ENCODE results near the gene LIG1. TPM values are rescaled to one million over a fixed set of nuclear protein-coding genes. Genes with fewer than 3 reads are reported as not detected.

The LIG1 gene
- total RNA-seq, 4 donors from 2014 or later: 6.1 to 21.9 (median 6.7) TPM

DNA sequence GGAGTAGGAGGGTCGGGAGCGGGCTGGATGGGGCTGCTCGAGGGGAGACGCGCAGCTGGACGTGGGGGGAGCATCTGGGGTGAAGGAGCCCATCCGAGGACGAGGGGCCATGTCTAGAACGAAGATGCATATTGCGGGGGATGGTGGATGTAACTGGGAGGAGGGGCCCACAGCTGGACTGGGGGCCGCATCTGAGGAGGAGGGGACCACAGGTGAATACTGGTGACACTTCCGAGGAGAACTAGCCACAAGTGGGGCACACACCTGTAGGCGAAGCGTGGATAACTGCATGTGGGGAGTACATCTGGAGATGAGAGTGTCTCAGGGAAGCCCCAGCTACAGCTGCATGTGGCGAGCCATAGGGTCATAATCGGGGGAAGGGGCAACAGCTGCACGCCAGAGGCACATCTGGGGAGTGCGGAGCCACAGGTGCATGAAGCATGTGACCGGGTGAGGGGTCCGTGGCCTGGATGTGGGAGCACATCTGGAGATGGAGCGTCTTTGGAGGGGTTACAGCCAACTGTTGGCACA lies 738 bp upstream of the LIG1 start:
- H3K9me3 ChIP-seq: no peaks in the 10 kb centered on the region
- TF ChIP-seq EP300 (IDR thresholded peaks at IDR 0.05): no peak
- no peak for TF ChIP-seq POLR2A (IDR thresholded peaks at IDR 0.05)
- TF ChIP-seq, protein P1, sequence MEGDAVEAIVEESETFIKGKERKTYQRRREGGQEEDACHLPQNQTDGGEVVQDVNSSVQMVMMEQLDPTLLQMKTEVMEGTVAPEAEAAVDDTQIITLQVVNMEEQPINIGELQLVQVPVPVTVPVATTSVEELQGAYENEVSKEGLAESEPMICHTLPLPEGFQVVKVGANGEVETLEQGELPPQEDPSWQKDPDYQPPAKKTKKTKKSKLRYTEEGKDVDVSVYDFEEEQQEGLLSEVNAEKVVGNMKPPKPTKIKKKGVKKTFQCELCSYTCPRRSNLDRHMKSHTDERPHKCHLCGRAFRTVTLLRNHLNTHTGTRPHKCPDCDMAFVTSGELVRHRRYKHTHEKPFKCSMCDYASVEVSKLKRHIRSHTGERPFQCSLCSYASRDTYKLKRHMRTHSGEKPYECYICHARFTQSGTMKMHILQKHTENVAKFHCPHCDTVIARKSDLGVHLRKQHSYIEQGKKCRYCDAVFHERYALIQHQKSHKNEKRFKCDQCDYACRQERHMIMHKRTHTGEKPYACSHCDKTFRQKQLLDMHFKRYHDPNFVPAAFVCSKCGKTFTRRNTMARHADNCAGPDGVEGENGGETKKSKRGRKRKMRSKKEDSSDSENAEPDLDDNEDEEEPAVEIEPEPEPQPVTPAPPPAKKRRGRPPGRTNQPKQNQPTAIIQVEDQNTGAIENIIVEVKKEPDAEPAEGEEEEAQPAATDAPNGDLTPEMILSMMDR (IDR thresholded peaks at IDR 0.05): no peak
- peak overlapping the region; percentile 91 to 97 (median 96) for H3K27ac ChIP-seq
- no peak for DNase-seq (ENCODE audit: low spot score in 2 of 2)
- H3K36me3 ChIP-seq: peaks cover 0 to 43% (median 0%) of the 10 kb centered on the region in 3 donors
- no peaks in the 10 kb centered on the region for H3K27me3 ChIP-seq
- WGBS, 2 donors: 4% methylated on average over 21 of the region's 21 CpGs
- peaks cover 0 to 24% (median 2%) of the 10 kb centered on the region in 4 donors for H3K4me1 ChIP-seq
- H3K4me3 ChIP-seq: peak overlapping the region; percentile 68 to 92 (median 73)

DNA sequence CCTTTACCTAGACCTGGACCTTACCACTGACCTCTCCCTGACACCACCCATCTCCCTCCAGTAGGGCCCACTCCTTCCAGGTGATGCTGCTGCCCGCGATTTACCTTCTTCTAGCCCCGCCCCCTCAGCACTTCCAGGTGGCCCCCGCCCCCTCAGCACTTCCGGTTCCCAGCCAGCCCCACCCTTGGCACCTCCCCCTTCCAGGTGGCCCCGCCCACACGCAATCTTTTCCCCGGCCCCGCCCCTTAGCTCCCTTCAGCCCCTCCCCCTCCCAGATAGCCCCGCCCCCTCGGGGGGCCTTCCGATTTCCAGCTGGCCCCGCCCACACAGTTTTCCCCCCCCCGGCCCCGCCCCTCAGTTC lies 586 bp downstream of the LIG1 start:
- TF ChIP-seq, protein P1 (IDR thresholded peaks at IDR 0.05): no peak
- TF ChIP-seq EP300 (IDR thresholded peaks at IDR 0.05) (no peak), POLR2A (IDR thresholded peaks at IDR 0.05) (no peak)
- peaks cover 0 to 33% (median 0%) of the 10 kb centered on the region in 3 donors for H3K36me3 ChIP-seq
- H3K27ac ChIP-seq: peak overlapping the region; percentile 91 to 97 (median 96)
- H3K27me3 ChIP-seq: no peaks in the 10 kb centered on the region
- peak overlapping the region; percentile 68 to 92 (median 73) for H3K4me3 ChIP-seq
- peak; percentile 38 to 55 for DNase-seq (ENCODE audit: low spot score in 2 of 2)
- no peaks in the 10 kb centered on the region for H3K9me3 ChIP-seq
- WGBS, 2 donors: 4 to 7% methylated on average over 15 of the region's 15 CpGs
- H3K4me1 ChIP-seq: peaks cover 0 to 24% (median 2%) of the 10 kb centered on the region in 4 donors

DNA sequence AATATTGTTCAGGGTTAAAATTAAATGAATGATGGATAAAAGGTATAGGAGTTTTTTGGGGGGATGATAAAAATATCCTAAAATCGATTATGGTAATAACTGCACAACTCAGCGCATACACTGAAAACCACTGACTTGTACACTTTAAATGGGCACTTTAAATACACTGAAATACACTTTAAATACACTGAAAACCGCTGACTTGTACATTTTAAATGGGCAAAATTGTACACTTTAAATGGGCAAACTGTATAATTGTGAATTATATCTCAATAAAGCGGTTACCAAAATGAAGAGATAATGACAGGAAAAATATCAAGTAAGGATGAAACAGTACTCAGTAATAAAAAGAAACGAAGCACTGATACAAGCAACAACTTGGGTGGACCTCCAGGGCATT lies 1.5 kb downstream of the LIG1 start:
- Histone ChIP-seq H3K4me3 (no peak overlapping the region), H3K27ac (no peak overlapping the region), H3K9me3 (no peaks in the 10 kb centered on the region), H3K36me3 (peaks cover 0 to 27% (median 0%) of the 10 kb centered on the region in 3 donors), H3K27me3 (no peaks in the 10 kb centered on the region), H3K4me1 (peaks cover 0 to 24% (median 2%) of the 10 kb centered on the region in 4 donors)
- 88 to 94% methylated on average over 5 of the region's 5 CpGs for WGBS, 2 donors
- no peak for DNase-seq (ENCODE audit: low spot score in 2 of 2)
- TF ChIP-seq EP300 (IDR thresholded peaks at IDR 0.05) (no peak), POLR2A (IDR thresholded peaks at IDR 0.05) (no peak)
- TF ChIP-seq, protein P1 (IDR thresholded peaks at IDR 0.05): no peak

DNA sequence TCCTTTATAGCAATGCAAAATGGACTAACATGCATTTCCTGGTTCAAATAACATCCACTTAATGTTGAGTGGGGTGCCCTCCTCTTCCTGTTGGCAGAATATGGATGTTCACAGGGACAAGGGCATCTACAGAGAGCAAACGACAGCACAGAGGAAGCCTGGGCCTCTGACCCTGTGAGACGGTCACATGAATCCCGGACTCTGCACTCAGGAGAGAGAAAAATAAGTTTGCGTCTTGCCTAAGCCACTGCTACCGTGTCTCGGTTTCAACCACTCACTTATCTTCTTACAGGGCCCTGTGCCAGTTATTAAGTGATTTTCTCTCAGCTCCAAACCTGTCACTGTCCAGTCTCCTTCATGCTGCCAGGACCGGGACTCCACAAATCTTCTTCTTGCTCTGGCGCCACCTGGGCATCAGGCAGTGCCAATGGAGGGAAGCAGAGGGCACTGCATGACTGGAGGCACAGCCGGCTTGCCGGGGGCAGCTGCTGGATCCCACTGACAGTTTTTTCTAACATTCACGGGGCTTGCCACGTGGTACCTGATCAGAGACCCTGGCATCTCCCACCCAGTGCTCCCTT lies 11.8 kb downstream of the LIG1 start:
- H3K36me3 ChIP-seq: peaks cover 0 to 71% (median 5%) of the 10 kb centered on the region in 3 donors
- no peaks in the 10 kb centered on the region for H3K4me1 ChIP-seq
- no peak for DNase-seq (ENCODE audit: low spot score in 2 of 2)
- TF ChIP-seq EP300 (IDR thresholded peaks at IDR 0.05) (no peak), POLR2A (IDR thresholded peaks at IDR 0.05) (no peak)
- TF ChIP-seq, protein P1 (IDR thresholded peaks at IDR 0.05): no peak
- H3K27me3 ChIP-seq: no peaks in the 10 kb centered on the region
- no peaks in the 10 kb centered on the region for H3K9me3 ChIP-seq
- no peak overlapping the region for H3K4me3 ChIP-seq
- WGBS, 2 donors: 90 to 93% methylated on average over 12 of the region's 12 CpGs
- H3K27ac ChIP-seq: no peak overlapping the region

DNA sequence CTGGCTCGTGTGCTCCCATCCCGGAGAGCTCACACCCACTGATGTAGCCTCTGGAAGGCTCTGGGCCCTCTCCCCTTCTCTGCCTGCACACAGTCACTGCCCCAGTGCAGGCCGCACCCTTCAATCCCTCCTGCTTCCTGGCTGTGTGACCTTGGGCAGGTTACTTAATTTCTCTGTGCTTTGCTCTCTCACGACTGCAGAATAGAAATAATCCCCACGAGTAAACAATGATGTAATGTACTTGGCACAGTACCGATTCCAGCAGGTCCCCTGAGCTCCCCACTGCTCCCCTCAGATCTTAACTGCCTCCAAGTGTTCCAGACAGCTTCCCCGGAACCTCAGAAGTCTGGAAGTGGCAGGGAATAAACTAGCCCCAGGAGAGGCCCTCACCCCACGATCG lies 16.1 kb downstream of the LIG1 start:
- 52 to 53% methylated on average over 9 of the region's 9 CpGs for WGBS, 2 donors
- DNase-seq (ENCODE audit: low spot score in 2 of 2): no peak
- no peak overlapping the region for H3K27ac ChIP-seq

More for the DNA sequence above, 16.1 kb downstream of the LIG1 start:
- peaks cover 0 to 65% (median 0%) of the 10 kb centered on the region in 3 donors for H3K36me3 ChIP-seq
- TF ChIP-seq, protein P1 (IDR thresholded peaks at IDR 0.05): no peak
- TF ChIP-seq EP300 (IDR thresholded peaks at IDR 0.05) (no peak), POLR2A (IDR thresholded peaks at IDR 0.05) (no peak)
- no peaks in the 10 kb centered on the region for H3K27me3 ChIP-seq
- H3K9me3 ChIP-seq: no peaks in the 10 kb centered on the region
- no peaks in the 10 kb centered on the region for H3K4me1 ChIP-seq
- H3K4me3 ChIP-seq: no peak overlapping the region
